Left lung (tissue), 10 donors: ENCODE measurements around the gene PLXDC2. TPM values are rescaled to one million over a fixed set of nuclear protein-coding genes. Genes with fewer than 3 reads are reported as not detected.

ENCODE experiments used
- ATAC-seq: fragments of 200-7000 bp; cut with Tn5 transposase; one replicate; pipeline ENCODE4 v1.9.1; 2020; ENCODE audit warnings: moderate library complexity
- DNase-seq, 4 donors: peaks; one replicate each; pipeline ENCODE4 v3.0.0-alpha.2; 2013 to 2020
- H3K27ac ChIP-seq, 2 donors: fragments of 200-600 bp; sonication (generic) in 1 of 2; one replicate each; pipeline versions ENCODE4 v1.5.0 to v1.8.0; 2020 to 2021
- H3K27me3 ChIP-seq, 2 donors: fragments of 200-600 bp; sonication (generic) in 1 of 2; one replicate each; pipeline versions ENCODE4 v1.5.0 to v1.8.0; 2020 to 2021
- H3K36me3 ChIP-seq, 2 donors: fragments of 200-600 bp; sonication (generic) in 1 of 2; one replicate each; pipeline versions ENCODE4 v1.5.0 to v1.8.0; 2020 to 2021
- H3K4me1 ChIP-seq, 2 donors: fragments of 200-600 bp; one replicate each; pipeline ENCODE4 v1.8.0; 2021
- H3K4me3 ChIP-seq, 2 donors: fragments of 200-600 bp; sonication (generic) in 1 of 2; one replicate each; pipeline versions ENCODE4 v1.5.0 to v1.8.0; 2020 to 2021; ENCODE audit warnings: mild to moderate bottlenecking in 1 of 2
- H3K9me3 ChIP-seq, 2 donors: fragments of 200-600 bp; sonication (generic) in 1 of 2; one replicate each; pipeline versions ENCODE4 v1.5.0 to v1.8.0; 2020 to 2021
- intact Hi-C, 2 donors: fragments of 100-400 bp; cut with DNase I; formaldehyde crosslinking; loops; one replicate each; pipeline versions ENCODE4 v1.11.2 to v1.14.2; 2022
- polyA plus RNA-seq, 6 donors: library from polyadenylated mRNA; unstranded; fragments of 120-200 nt; gene quantifications; one replicate each; pipeline ENCODE4 v1.2.1, GENCODE V29; 2013; ENCODE audit not compliant: insufficient read length in 6 of 6
- total RNA-seq, 2 donors: library from RNA; stranded (reverse); fragmentation: NEBNext Ultra II Directional; extraction: Animal tissue kit (Norgen Biotek cat#: 25700); gene quantifications; one replicate each; pipeline ENCODE4 v1.2.1, GENCODE V29; 2021
- TF ChIP-seq, protein P1 (sequence below), 2 donors: fragments of 200-600 bp; sonication (generic) in 1 of 2; IDR thresholded peaks; one replicate each; pipeline versions ENCODE4 v1.5.0 to v1.8.0; 2021; ENCODE audit warnings: antibody characterized with exemption in 2 of 2
- donor health status: DM: no; HTN: yes; CAD: no.
- donor health status: DM: no; HTN: no; CAD: no.

The PLXDC2 gene
- total and polyA plus RNA-seq, 8 donors, result 85.3 to 127 (median 112) TPM

DNA sequence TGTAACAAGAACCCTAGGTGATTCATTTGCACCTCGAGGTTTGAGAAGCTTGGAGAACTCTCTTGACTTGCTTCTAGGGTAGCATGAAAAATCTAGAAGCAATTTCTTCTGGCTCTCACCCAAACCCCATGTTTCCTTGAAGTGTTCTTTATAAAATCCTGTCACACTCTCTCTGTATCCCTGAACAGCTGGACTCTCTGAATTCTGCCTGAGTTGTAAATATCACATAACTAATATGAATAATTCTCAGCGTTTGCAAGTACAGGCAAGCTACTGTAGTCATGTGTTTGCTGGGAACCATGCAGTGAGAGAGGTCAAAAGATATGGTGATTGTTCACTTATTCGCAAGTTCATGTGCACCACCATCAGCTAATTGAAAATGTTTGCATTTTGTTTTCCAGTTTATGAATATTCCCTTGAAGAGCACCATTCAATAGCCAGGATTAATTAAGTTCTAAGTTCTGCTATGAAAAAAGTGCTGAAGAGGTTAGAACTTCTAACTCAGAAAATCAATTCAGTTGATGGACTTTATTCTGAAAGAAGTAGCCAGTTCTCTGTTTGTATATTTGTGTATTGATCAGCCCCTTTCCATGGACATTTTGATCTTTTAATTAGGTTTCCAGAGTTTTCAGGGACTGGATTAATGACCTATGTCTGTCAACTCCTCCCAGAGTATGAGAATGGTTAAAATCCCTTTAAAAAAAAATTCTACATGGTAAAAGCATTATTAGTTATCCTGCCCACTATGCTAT lies 243.0 kb downstream of the PLXDC2 start:
- Histone ChIP-seq H3K27ac (no peak overlapping the region), H3K9me3 (peaks cover 0 to 5% of the 10 kb centered on the region in 2 donors), H3K27me3 (no peaks in the 10 kb centered on the region), H3K4me1 (peaks cover 0 to 7% of the 10 kb centered on the region in 2 donors), H3K4me3 (no peak overlapping the region), H3K36me3 (no peaks in the 10 kb centered on the region)
- intact Hi-C loops, result no loop called here
- ATAC-seq (peak; percentile 63), DNase-seq (peak in 2 of 4 donors; percentile 28 to 36)
- TF ChIP-seq, protein P1, sequence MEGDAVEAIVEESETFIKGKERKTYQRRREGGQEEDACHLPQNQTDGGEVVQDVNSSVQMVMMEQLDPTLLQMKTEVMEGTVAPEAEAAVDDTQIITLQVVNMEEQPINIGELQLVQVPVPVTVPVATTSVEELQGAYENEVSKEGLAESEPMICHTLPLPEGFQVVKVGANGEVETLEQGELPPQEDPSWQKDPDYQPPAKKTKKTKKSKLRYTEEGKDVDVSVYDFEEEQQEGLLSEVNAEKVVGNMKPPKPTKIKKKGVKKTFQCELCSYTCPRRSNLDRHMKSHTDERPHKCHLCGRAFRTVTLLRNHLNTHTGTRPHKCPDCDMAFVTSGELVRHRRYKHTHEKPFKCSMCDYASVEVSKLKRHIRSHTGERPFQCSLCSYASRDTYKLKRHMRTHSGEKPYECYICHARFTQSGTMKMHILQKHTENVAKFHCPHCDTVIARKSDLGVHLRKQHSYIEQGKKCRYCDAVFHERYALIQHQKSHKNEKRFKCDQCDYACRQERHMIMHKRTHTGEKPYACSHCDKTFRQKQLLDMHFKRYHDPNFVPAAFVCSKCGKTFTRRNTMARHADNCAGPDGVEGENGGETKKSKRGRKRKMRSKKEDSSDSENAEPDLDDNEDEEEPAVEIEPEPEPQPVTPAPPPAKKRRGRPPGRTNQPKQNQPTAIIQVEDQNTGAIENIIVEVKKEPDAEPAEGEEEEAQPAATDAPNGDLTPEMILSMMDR (IDR thresholded peaks at IDR 0.05), result no peak

DNA sequence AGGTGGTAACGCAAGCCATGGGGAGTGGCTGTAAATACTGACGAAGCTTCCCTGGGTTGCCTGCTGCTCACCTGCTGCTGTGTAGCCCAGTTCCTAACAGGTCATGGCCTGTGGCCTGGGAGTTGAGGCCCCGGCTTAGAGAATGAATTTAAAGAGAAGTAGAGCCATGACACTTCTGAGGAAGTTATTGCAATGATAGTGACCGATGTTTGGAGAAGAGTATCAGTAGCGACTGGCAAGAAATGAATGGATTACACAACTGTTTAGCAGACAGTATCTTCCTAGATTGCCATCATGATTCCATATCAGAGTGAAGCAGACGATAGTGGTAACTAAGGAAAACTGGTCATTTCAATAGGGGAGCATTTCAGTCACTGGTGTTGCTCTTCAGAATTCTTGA lies 249.6 kb downstream of the PLXDC2 start:
- H3K27me3 ChIP-seq, result no peaks in the 10 kb centered on the region
- TF ChIP-seq, protein P1 (IDR thresholded peaks at IDR 0.05), result no peak
- intact Hi-C loops, result no loop called here
- no peaks in the 10 kb centered on the region for H3K36me3 ChIP-seq
- no peaks in the 10 kb centered on the region for H3K4me1 ChIP-seq
- H3K4me3 ChIP-seq, result no peak overlapping the region
- DNase-seq (no peak), ATAC-seq (no peak)
- no peak overlapping the region for H3K27ac ChIP-seq
- peaks cover 0 to 5% of the 10 kb centered on the region in 2 donors for H3K9me3 ChIP-seq

GRCh38 chr10:20073167-20073566 lies 256.9 kb downstream of the PLXDC2 start:
- Histone ChIP-seq H3K27ac (no peak overlapping the region), H3K4me3 (no peak overlapping the region), H3K9me3 (no peaks in the 10 kb centered on the region), H3K27me3 (no peaks in the 10 kb centered on the region), H3K4me1 (no peaks in the 10 kb centered on the region), H3K36me3 (no peaks in the 10 kb centered on the region)
- TF ChIP-seq, protein P1 (IDR thresholded peaks at IDR 0.05), result no peak
- ATAC-seq, result no peak
- intact Hi-C loops, result no loop called here
- no peak for DNase-seq

- H3K4me3 ChIP-seq, result no peak overlapping the region
- H3K27me3 ChIP-seq, result no peaks in the 10 kb centered on the region
- ATAC-seq, result no peak
Measured at GRCh38 chr10:20075713-20076112, 259.5 kb downstream of the PLXDC2 start.

DNA sequence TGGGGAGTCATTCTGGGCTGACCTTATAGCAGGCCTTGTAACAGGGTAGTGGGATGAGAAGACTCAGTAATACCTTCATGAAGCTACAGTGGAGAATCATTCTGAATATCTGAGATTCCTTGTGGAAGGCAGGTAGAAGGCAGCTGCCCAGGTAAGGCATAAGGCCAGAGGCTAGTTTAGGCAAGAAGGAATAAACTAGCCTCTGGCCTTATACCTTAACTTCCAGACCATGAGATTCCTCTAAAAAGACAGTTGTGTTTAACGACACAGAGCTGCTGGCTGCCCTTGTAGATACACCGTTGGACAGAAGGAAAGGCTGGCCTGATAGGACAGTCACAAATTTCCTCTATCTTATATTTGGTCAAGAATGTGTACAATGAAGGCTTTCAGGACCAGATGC lies 268.2 kb downstream of the PLXDC2 start:
- no peaks in the 10 kb centered on the region for H3K36me3 ChIP-seq
- H3K27me3 ChIP-seq, result no peaks in the 10 kb centered on the region
- H3K9me3 ChIP-seq, result no peaks in the 10 kb centered on the region
- intact Hi-C loops, result no loop called here
- TF ChIP-seq, protein P1 (IDR thresholded peaks at IDR 0.05), result no peak
- ATAC-seq, result no peak
- H3K4me3 ChIP-seq, result no peak overlapping the region
- DNase-seq, result no peak
- no peak overlapping the region for H3K27ac ChIP-seq
- H3K4me1 ChIP-seq, result no peaks in the 10 kb centered on the region

More at GRCh38 chr10:20075713-20076112, 259.5 kb downstream of the PLXDC2 start:
- TF ChIP-seq, protein P1 (IDR thresholded peaks at IDR 0.05), result no peak
- Histone ChIP-seq H3K4me1 (no peaks in the 10 kb centered on the region), H3K9me3 (no peaks in the 10 kb centered on the region), H3K36me3 (no peaks in the 10 kb centered on the region), H3K27ac (no peak overlapping the region)
- DNase-seq, result no peak
- intact Hi-C loops, result no loop called here
